B cell (primary cell): ENCODE measurements around the gene HECTD2. TPM values are rescaled to one million over a fixed set of nuclear protein-coding genes. Genes with fewer than 3 reads are reported as not detected.

Experiments used
- ATAC-seq: fragments of 200-7000 bp; cut with Tn5 transposase; one replicate; pipeline ENCODE4 v1.10.0; 2021; ENCODE audit warnings: low read depth, mild to moderate bottlenecking, moderate number of reproducible peaks, moderate library complexity
- CTCF ChIA-PET: fragments of 350-600 bp; sonication (Branson Sonifier 250); formaldehyde crosslinking; loops from one replicate; lab custom pipeline; 2021; ENCODE audit warnings: antibody characterized with exemption, inconsistent platforms; lab: Charles Lee
- POLR2A ChIA-PET: fragments of 350-600 bp; sonication (Branson Sonifier 250); formaldehyde crosslinking; loops from one replicate; lab custom pipeline; 2021; ENCODE audit warnings: antibody characterized with exemption; lab: Charles Lee
- DNase-seq: peaks from one replicate; pipeline ENCODE4 v3.0.0; 2013
- H2AFZ ChIP-seq: 2 replicates; pipeline ENCODE4 v1.6.1; 2012; ENCODE audit warnings: mild to moderate bottlenecking, low read depth, low read length; ENCODE audit not compliant: insufficient read depth, poor library complexity, severe bottlenecking
- H3K27ac ChIP-seq, 2 donors: 1 replicate in 1 of 2; 2 replicates in 1 of 2; pipeline ENCODE4 v1.5.1; 2012 to 2013; ENCODE audit warnings: low read length in 2 of 2, mild to moderate bottlenecking in 2 of 2, moderate library complexity in 1 of 2
- H3K27me3 ChIP-seq, 4 experiments: fragments of 200-600 bp in 1 of 4; sonication (generic) in 1 of 4; replicated peaks in 1 of 4; 1 replicate in 2 of 4; 2 replicates in 2 of 4; pipeline versions ENCODE4 v1.6.1 to v1.7.0; 2013 to 2016; ENCODE audit warnings: low read length in 3 of 4, mild to moderate bottlenecking in 2 of 4, mixed read lengths in 1 of 4, moderate library complexity in 1 of 4; ENCODE audit not compliant: insufficient read depth in 4 of 4, control insufficient read depth in 3 of 4; ENCODE audit errors: control extremely low read depth in 1 of 4
- H3K36me3 ChIP-seq, 2 experiments: replicated peaks in 1 of 2; 1 replicate in 1 of 2; 2 replicates in 1 of 2; pipeline versions ENCODE4 v1.6.1 to v1.7.1; 2013; ENCODE audit warnings: low read length in 1 of 2; ENCODE audit not compliant: insufficient read depth in 2 of 2, control insufficient read depth in 1 of 2; ENCODE audit errors: control extremely low read depth in 1 of 2, extremely low read depth in 1 of 2
- H3K4me1 ChIP-seq, 2 donors: fragments of 200-600 bp in 1 of 2; sonication (generic) in 1 of 2; 1 replicate in 1 of 2; 2 replicates in 1 of 2; pipeline versions ENCODE4 v1.5.1 to v1.6.1; 2013 to 2017; ENCODE audit warnings: low read length in 2 of 2; ENCODE audit not compliant: control insufficient read depth in 2 of 2, insufficient read depth in 2 of 2
- H3K4me2 ChIP-seq: replicated peaks from 2 replicates; pipeline ENCODE3; 2012; ENCODE audit warnings: mild to moderate bottlenecking, low read depth, low read length; ENCODE audit not compliant: poor library complexity, severe bottlenecking
- H3K4me3 ChIP-seq, 5 experiments: fragments of 200-600 bp in 1 of 5; sonication (generic) in 1 of 5; 1 replicate in 3 of 5; 2 replicates in 2 of 5; pipeline versions ENCODE4 v1.5.1 to v1.7.0; 2011 to 2016; ENCODE audit warnings: low read length in 4 of 5, mild to moderate bottlenecking in 4 of 5, low read depth in 2 of 5, control low read depth in 1 of 5, moderate library complexity in 1 of 5; ENCODE audit not compliant: insufficient read depth in 1 of 5; ENCODE audit errors: control extremely low read depth in 1 of 5, extremely low read depth in 1 of 5
- H3K79me2 ChIP-seq: fragments of 200-600 bp; sonication (generic); one replicate; pipeline ENCODE4 v1.6.0; 2016; ENCODE audit warnings: low read length; ENCODE audit not compliant: control insufficient read depth, insufficient read depth
- H3K9ac ChIP-seq: fragments of 200-600 bp; sonication (generic); 2 replicates; pipeline ENCODE4 v1.6.1; 2017; ENCODE audit warnings: mild to moderate bottlenecking, low read length, moderate library complexity
- H3K9me3 ChIP-seq, 3 donors: one replicate each; pipeline versions ENCODE4 v1.6.1 to v1.7.1; 2013; ENCODE audit warnings: low read length in 2 of 3; ENCODE audit not compliant: control insufficient read depth in 2 of 3, insufficient read depth in 1 of 3; ENCODE audit errors: control extremely low read depth in 1 of 3
- H4K20me1 ChIP-seq: 2 replicates; pipeline ENCODE4 v1.6.0; 2012; ENCODE audit warnings: mild to moderate bottlenecking, low read length; ENCODE audit not compliant: insufficient read depth, control insufficient read depth, poor library complexity, severe bottlenecking
- H3K27ac Mint-ChIP-seq: one replicate; pipeline ENCODE4 v1.8.0; 2021; ENCODE audit warnings: mixed read lengths
- H3K27me3 Mint-ChIP-seq: one replicate; pipeline ENCODE4 v1.8.0; 2021; ENCODE audit warnings: mixed read lengths
- H3K4me1 Mint-ChIP-seq: one replicate; pipeline ENCODE4 v1.8.0; 2021; ENCODE audit warnings: mixed read lengths
- H3K4me3 Mint-ChIP-seq: one replicate; pipeline ENCODE4 v1.8.0; 2021; ENCODE audit warnings: mixed read lengths
- H3K9me3 Mint-ChIP-seq: one replicate; pipeline ENCODE4 v1.8.0; 2022; ENCODE audit warnings: mixed read lengths; ENCODE audit not compliant: insufficient read depth
- CTCF ChIP-seq: fragments of 200-600 bp; IDR thresholded peaks from one replicate; pipeline ENCODE4 v1.8.0; 2022; ENCODE audit warnings: antibody characterized with exemption, mild to moderate bottlenecking
- EZH2 ChIP-seq: IDR thresholded peaks from 2 replicates; pipeline ENCODE4 v1.6.1; 2012; ENCODE audit warnings: borderline replicate concordance, low read depth, mild to moderate bottlenecking, moderate library complexity, low read length; ENCODE audit not compliant: insufficient read depth, poor library complexity, severe bottlenecking
- WGBS: methylation state at CpG from one replicate; pipeline ENCODE4 v1.1.5; 2013; ENCODE audit warnings: missing lambda C conversion rate; ENCODE audit not compliant: insufficient coverage; 5-methylcytosine and 5-hydroxymethylcytosine counted together
- intact Hi-C: fragments of 100-400 bp; cut with micrococcal nuclease; formaldehyde crosslinking; loops from one replicate; pipeline ENCODE4 v1.10.0; 2022
- polyA plus RNA-seq: library from polyadenylated mRNA; depleted of rRNA; stranded (reverse); fragments of >200 nt; gene quantifications from 2 replicates; pipeline ENCODE4 v1.2.3, GENCODE V29; 2012
- total RNA-seq, 2 donors: library from RNA; stranded (reverse); fragments of 120-200 nt in 1 of 2; gene quantifications; 1 replicate in 1 of 2; 2 replicates in 1 of 2; pipeline versions ENCODE4 v1.2.3 to v1.2.4, GENCODE V29; 2013 to 2022

Gene HECTD2
- total and polyA plus RNA-seq, 2 donors (not counting 1 experiment from before 2014, with no cell fraction given), result 2.9 to 7.9 TPM

GRCh38 chr10:91555455-91555854 is 145.3 kb downstream of the HECTD2 start:
- no peaks in the 10 kb centered on the region for H3K9me3 ChIP-seq
- no peak overlapping the region for H2AFZ ChIP-seq
- H3K9me3 Mint-ChIP-seq, result no peaks in the 10 kb centered on the region
- intact Hi-C loops, result no loop called here
- H3K27me3 ChIP-seq, result no peaks in the 10 kb centered on the region
- no peaks in the 10 kb centered on the region for H3K36me3 ChIP-seq
- no peak overlapping the region for H3K27ac ChIP-seq
- POLR2A ChIA-PET, result no interaction called here
- H3K4me1 Mint-ChIP-seq, result no peaks in the 10 kb centered on the region
- no peak overlapping the region for H3K4me3 ChIP-seq
- DNase-seq, result no peak
- no peak overlapping the region for H3K4me3 Mint-ChIP-seq
- TF ChIP-seq EZH2 (no peak), CTCF (no peak)
- H3K27ac Mint-ChIP-seq, result no peak overlapping the region
- no peaks in the 10 kb centered on the region for H4K20me1 ChIP-seq
- H3K79me2 ChIP-seq, result no peaks in the 10 kb centered on the region
- H3K9ac ChIP-seq, result no peak overlapping the region
- ATAC-seq, result no peak
- no peak overlapping the region for H3K4me2 ChIP-seq
- H3K4me1 ChIP-seq, result no peaks in the 10 kb centered on the region
- CTCF ChIA-PET, result no interaction called here
- H3K27me3 Mint-ChIP-seq, result peaks cover 12% of the 10 kb centered on the region

GRCh38 chr10:91556691-91557566 is 146.8 kb downstream of the HECTD2 start:
- Histone ChIP-seq H4K20me1 (no peaks in the 10 kb centered on the region), H3K4me3 (no peak overlapping the region), H3K9me3 (peaks cover 0 to 8% (median 0%) of the 10 kb centered on the region in 3 donors), H3K36me3 (no peaks in the 10 kb centered on the region), H3K4me1 (no peaks in the 10 kb centered on the region), H2AFZ (no peak overlapping the region), H3K9ac (no peak overlapping the region), H3K27me3 (no peaks in the 10 kb centered on the region), H3K27ac (no peak overlapping the region), H3K4me2 (no peak overlapping the region), H3K79me2 (no peaks in the 10 kb centered on the region)
- WGBS, result 96% methylated on average over 10 of the region's 12 CpGs
- intact Hi-C loops, result no loop called here
- ChIA-PET POLR2A (no interaction called here), CTCF (no interaction called here)
- TF ChIP-seq EZH2 (no peak), CTCF (no peak)
- no peak for DNase-seq
- peaks cover 3% of the 10 kb centered on the region for H3K9me3 Mint-ChIP-seq
- no peak for ATAC-seq
- H3K27ac Mint-ChIP-seq, result no peak overlapping the region
- no peaks in the 10 kb centered on the region for H3K4me1 Mint-ChIP-seq
- H3K27me3 Mint-ChIP-seq, result peaks cover 12% of the 10 kb centered on the region
- H3K4me3 Mint-ChIP-seq, result no peak overlapping the region
